Hepatocyte (in vitro differentiated cells): ENCODE data around the gene ENO2. TPM values are rescaled to one million over a fixed set of nuclear protein-coding genes. Genes with fewer than 3 reads are reported as not detected.

Experiments used
- DNase-seq: peaks from one replicate; pipeline ENCODE4 v3.0.0-alpha.2; 2016; ENCODE audit warnings: low spot score
- H2AFZ ChIP-seq: fragments of 200-600 bp; sonication (generic); 2 replicates; pipeline ENCODE4 v1.6.0; 2016; ENCODE audit warnings: antibody characterized with exemption, mild to moderate bottlenecking
- H3K27ac ChIP-seq: fragments of 200-600 bp; sonication (generic); 2 replicates; pipeline ENCODE4 v1.5.1; 2016; ENCODE audit warnings: mild to moderate bottlenecking
- H3K27me3 ChIP-seq: fragments of 200-600 bp; sonication (generic); 2 replicates; pipeline ENCODE4 v1.6.1; 2016
- H3K36me3 ChIP-seq: fragments of 200-600 bp; sonication (generic); replicated peaks from 2 replicates; pipeline ENCODE4 v1.5.1; 2016; ENCODE audit warnings: low read depth; ENCODE audit not compliant: insufficient read depth
- H3K4me1 ChIP-seq: fragments of 200-600 bp; sonication (generic); 2 replicates; pipeline ENCODE4 v1.5.1; 2016; ENCODE audit warnings: mild to moderate bottlenecking, moderate library complexity; ENCODE audit not compliant: insufficient read depth
- H3K4me2 ChIP-seq: fragments of 200-600 bp; sonication (generic); 2 replicates; pipeline ENCODE4 v1.6.0; 2016
- H3K4me3 ChIP-seq: fragments of 200-600 bp; sonication (generic); 2 replicates; pipeline ENCODE4 v1.5.1; 2016; ENCODE audit warnings: mild to moderate bottlenecking
- H3K79me2 ChIP-seq: fragments of 200-600 bp; sonication (generic); 2 replicates; pipeline ENCODE4 v1.6.0; 2017; ENCODE audit warnings: mild to moderate bottlenecking
- H3K9me2 ChIP-seq: fragments of 200-600 bp; sonication (generic); replicated peaks from 2 replicates; pipeline ENCODE4 v1.6.0; 2017; ENCODE audit warnings: mild to moderate bottlenecking; ENCODE audit not compliant: insufficient read depth
- H3K9me3 ChIP-seq: fragments of 200-600 bp; sonication (generic); 2 replicates; pipeline ENCODE4 v1.5.1; 2016; ENCODE audit warnings: low read depth, mild to moderate bottlenecking
- H4K20me1 ChIP-seq: fragments of 200-600 bp; sonication (generic); 2 replicates; pipeline ENCODE4 v1.6.0; 2016; ENCODE audit warnings: mild to moderate bottlenecking; ENCODE audit not compliant: insufficient read depth, poor library complexity, severe bottlenecking
- EZH2 ChIP-seq: fragments of 200-600 bp; sonication (generic); IDR thresholded peaks from 2 replicates; pipeline ENCODE4 v1.6.1; 2016; ENCODE audit warnings: antibody characterized with exemption, mild to moderate bottlenecking, borderline replicate concordance
- EZH2phosphoT487 ChIP-seq: fragments of 200-600 bp; sonication (generic); IDR thresholded peaks from one replicate; pipeline ENCODE4 v1.6.1; 2018; ENCODE audit warnings: antibody characterized with exemption, mild to moderate bottlenecking, low read depth, moderate library complexity; ENCODE audit not compliant: unreplicated experiment, severe bottlenecking
- WGBS: methylation state at CpG from one replicate; pipeline ENCODE4 v1.1.6; 2016; ENCODE audit warnings: low lambda C conversion rate; ENCODE audit errors: missing lambda C conversion rate; 5-methylcytosine and 5-hydroxymethylcytosine counted together
- polyA plus RNA-seq: library from polyadenylated mRNA; unstranded; fragments of >200 nt; fragmentation: Nextera tagmentation; extraction: Ambion mirVana; gene quantifications from 2 replicates; pipeline ENCODE4 v1.2.1, GENCODE V29; 2016
- total RNA-seq: library from RNA; depleted of rRNA; stranded (reverse); fragments of >200 nt; gene quantifications from 2 replicates; pipeline ENCODE4 v1.2.3, GENCODE V29; 2014
- TF ChIP-seq, protein P1 (sequence below): fragments of 200-600 bp; sonication (generic); IDR thresholded peaks from 2 replicates; pipeline ENCODE4 v1.5.1; 2016; ENCODE audit warnings: antibody characterized with exemption, mild to moderate bottlenecking; ENCODE audit not compliant: poor library complexity

Gene ENO2
- total and polyA plus RNA-seq, 2 experiments from 2014 or later = 11.8 to 14.2 TPM

DNA sequence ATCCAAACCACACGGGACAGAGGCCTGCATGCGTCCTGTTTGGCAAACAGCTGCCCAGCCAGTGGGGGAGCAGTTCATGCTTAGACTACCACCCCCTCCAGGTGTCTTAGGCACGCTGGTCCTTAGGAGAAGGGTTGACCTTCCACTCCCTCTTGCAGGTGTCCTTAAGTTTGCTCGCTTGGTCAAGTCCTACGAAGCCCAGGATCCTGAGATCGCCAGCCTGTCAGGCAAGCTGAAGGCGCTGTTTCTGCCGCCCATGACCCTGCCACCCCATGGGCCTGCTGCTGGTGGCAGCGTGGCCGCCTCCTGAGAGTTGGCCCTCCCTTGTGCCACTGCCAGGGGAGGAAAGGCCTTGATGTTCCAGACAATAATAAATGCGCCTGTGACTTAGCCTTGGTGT is 31.2 kb downstream of the ENO2 start:
- peaks cover 19% of the 10 kb centered on the region for H3K4me1 ChIP-seq
- no peaks in the 10 kb centered on the region for H3K27me3 ChIP-seq
- TF ChIP-seq EZH2 (no peak), EZH2phosphoT487 (no peak)
- TF ChIP-seq, protein P1, sequence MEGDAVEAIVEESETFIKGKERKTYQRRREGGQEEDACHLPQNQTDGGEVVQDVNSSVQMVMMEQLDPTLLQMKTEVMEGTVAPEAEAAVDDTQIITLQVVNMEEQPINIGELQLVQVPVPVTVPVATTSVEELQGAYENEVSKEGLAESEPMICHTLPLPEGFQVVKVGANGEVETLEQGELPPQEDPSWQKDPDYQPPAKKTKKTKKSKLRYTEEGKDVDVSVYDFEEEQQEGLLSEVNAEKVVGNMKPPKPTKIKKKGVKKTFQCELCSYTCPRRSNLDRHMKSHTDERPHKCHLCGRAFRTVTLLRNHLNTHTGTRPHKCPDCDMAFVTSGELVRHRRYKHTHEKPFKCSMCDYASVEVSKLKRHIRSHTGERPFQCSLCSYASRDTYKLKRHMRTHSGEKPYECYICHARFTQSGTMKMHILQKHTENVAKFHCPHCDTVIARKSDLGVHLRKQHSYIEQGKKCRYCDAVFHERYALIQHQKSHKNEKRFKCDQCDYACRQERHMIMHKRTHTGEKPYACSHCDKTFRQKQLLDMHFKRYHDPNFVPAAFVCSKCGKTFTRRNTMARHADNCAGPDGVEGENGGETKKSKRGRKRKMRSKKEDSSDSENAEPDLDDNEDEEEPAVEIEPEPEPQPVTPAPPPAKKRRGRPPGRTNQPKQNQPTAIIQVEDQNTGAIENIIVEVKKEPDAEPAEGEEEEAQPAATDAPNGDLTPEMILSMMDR = no peak
- H2AFZ ChIP-seq = no peak overlapping the region
- H3K27ac ChIP-seq = peak overlapping the region; percentile 81
- WGBS = 86% methylated on average over 11 of the region's 11 CpGs
- H3K9me2 ChIP-seq = no peaks in the 10 kb centered on the region
- H4K20me1 ChIP-seq = no peaks in the 10 kb centered on the region
- H3K9me3 ChIP-seq = no peaks in the 10 kb centered on the region
- peaks cover 18% of the 10 kb centered on the region for H3K79me2 ChIP-seq
- no peaks in the 10 kb centered on the region for H3K36me3 ChIP-seq
- DNase-seq = no peak
- H3K4me3 ChIP-seq = no peak overlapping the region
- peak overlapping the region; percentile 88 for H3K4me2 ChIP-seq

GRCh38 chr12:6946033-6946919 is 31.9 kb downstream of the ENO2 start:
- Histone ChIP-seq H2AFZ (peak overlapping the region; percentile 36), H3K36me3 (no peaks in the 10 kb centered on the region), H3K27ac (peak overlapping the region; percentile 81), H3K4me3 (peak overlapping the region; percentile 27), H3K4me1 (peaks cover 19% of the 10 kb centered on the region), H4K20me1 (no peaks in the 10 kb centered on the region), H3K9me2 (no peaks in the 10 kb centered on the region), H3K4me2 (peak overlapping the region; percentile 88), H3K79me2 (peaks cover 18% of the 10 kb centered on the region), H3K9me3 (no peaks in the 10 kb centered on the region), H3K27me3 (no peaks in the 10 kb centered on the region)
- 15% methylated on average over 29 of the region's 32 CpGs for WGBS
- DNase-seq = peak; percentile 95
- TF ChIP-seq, protein P1 = no peak
- TF ChIP-seq EZH2 = no peak
- TF ChIP-seq EZH2phosphoT487 = no peak

GRCh38 chr12:6946920-6947374 is 32.6 kb downstream of the ENO2 start:
- Histone ChIP-seq H3K4me1 (peaks cover 19% of the 10 kb centered on the region), H3K9me2 (no peaks in the 10 kb centered on the region), H3K4me2 (peak overlapping the region; percentile 77), H2AFZ (peak overlapping the region; percentile 20), H3K27ac (peak overlapping the region; percentile 71), H4K20me1 (no peaks in the 10 kb centered on the region), H3K36me3 (no peaks in the 10 kb centered on the region), H3K79me2 (peaks cover 18% of the 10 kb centered on the region), H3K27me3 (no peaks in the 10 kb centered on the region), H3K4me3 (peak overlapping the region; percentile 27), H3K9me3 (no peaks in the 10 kb centered on the region)
- 54% methylated on average over 8 of the region's 8 CpGs for WGBS
- no peak for TF ChIP-seq EZH2
- no peak for TF ChIP-seq EZH2phosphoT487
- TF ChIP-seq, protein P1 = no peak
- DNase-seq = no peak
